Loucy (cell line): Measurements from ENCODE around the gene A1CF.

Experiments used
- H2AFZ ChIP-seq: fragments of 200-600 bp; sonication (generic); 2 replicates; pipeline ENCODE4 v1.6.0; 2016; ENCODE audit warnings: antibody characterized with exemption, mild to moderate bottlenecking, low read length, moderate library complexity
- H3F3A ChIP-seq: fragments of 200-600 bp; 2 replicates; pipeline ENCODE4 v1.6.0; 2016; ENCODE audit warnings: antibody characterized with exemption, low read depth, mild to moderate bottlenecking
- H3K27me3 ChIP-seq: fragments of 200-600 bp; sonication (generic); 2 replicates; pipeline ENCODE4 v1.6.1; 2014; ENCODE audit warnings: low read length, mild to moderate bottlenecking; ENCODE audit not compliant: insufficient read depth, poor library complexity, severe bottlenecking
- H3K36me3 ChIP-seq: fragments of 200-600 bp; sonication (generic); 2 replicates; pipeline ENCODE4 v1.6.1; 2016; ENCODE audit warnings: low read length; ENCODE audit not compliant: insufficient read depth
- H3K4me1 ChIP-seq: fragments of 200-600 bp; sonication (generic); 2 replicates; pipeline ENCODE4 v1.5.1; 2014; ENCODE audit warnings: low read length, mild to moderate bottlenecking; ENCODE audit not compliant: insufficient read depth, poor library complexity, severe bottlenecking
- H3K4me2 ChIP-seq: fragments of 200-600 bp; sonication (generic); 2 replicates; pipeline ENCODE4 v1.6.0; 2014; ENCODE audit warnings: antibody characterized with exemption, low read length, low read depth, mild to moderate bottlenecking; ENCODE audit not compliant: poor library complexity, severe bottlenecking
- H3K4me3 ChIP-seq: fragments of 200-600 bp; sonication (generic); 2 replicates; pipeline ENCODE4 v1.5.1; 2014; ENCODE audit warnings: low read length, mild to moderate bottlenecking, mixed read lengths; ENCODE audit not compliant: poor library complexity, severe bottlenecking
- H3K79me2 ChIP-seq: fragments of 200-600 bp; sonication (generic); 2 replicates; pipeline ENCODE4 v1.6.1; 2014; ENCODE audit warnings: low read length; ENCODE audit not compliant: insufficient read depth
- H3K9ac ChIP-seq: fragments of 200-600 bp; sonication (generic); 2 replicates; pipeline ENCODE4 v1.6.0; 2014; ENCODE audit warnings: mild to moderate bottlenecking, low read depth, low read length, moderate library complexity; ENCODE audit not compliant: poor library complexity, severe bottlenecking
- H3K9me2 ChIP-seq: fragments of 200-600 bp; sonication (generic); replicated peaks from 2 replicates; pipeline ENCODE4 v1.6.1; 2016; ENCODE audit warnings: low read depth, low read length, mixed read lengths
- H3K9me3 ChIP-seq: fragments of 200-600 bp; sonication (generic); 2 replicates; pipeline ENCODE4 v1.6.1; 2014; ENCODE audit warnings: mild to moderate bottlenecking, antibody characterized with exemption, low read length, low read depth; ENCODE audit not compliant: insufficient read depth
- H4K20me1 ChIP-seq: fragments of 200-600 bp; sonication (generic); 2 replicates; pipeline ENCODE4 v1.6.0; 2014; ENCODE audit warnings: antibody characterized with exemption, low read length, mild to moderate bottlenecking; ENCODE audit not compliant: insufficient read depth, poor library complexity, severe bottlenecking
- CTCF ChIP-seq: fragments of 200-600 bp; sonication (generic); conservative IDR thresholded peaks from 2 replicates; pipeline ENCODE4 v1.5.1; 2014; ENCODE audit warnings: mild to moderate bottlenecking, antibody characterized with exemption, low read length
- EZH2phosphoT487 ChIP-seq: fragments of 200-600 bp; IDR thresholded peaks from 2 replicates; pipeline ENCODE4 v1.6.1; 2018; ENCODE audit warnings: antibody characterized with exemption, mild to moderate bottlenecking, moderate library complexity, borderline replicate concordance

A1CF gene

DNA sequence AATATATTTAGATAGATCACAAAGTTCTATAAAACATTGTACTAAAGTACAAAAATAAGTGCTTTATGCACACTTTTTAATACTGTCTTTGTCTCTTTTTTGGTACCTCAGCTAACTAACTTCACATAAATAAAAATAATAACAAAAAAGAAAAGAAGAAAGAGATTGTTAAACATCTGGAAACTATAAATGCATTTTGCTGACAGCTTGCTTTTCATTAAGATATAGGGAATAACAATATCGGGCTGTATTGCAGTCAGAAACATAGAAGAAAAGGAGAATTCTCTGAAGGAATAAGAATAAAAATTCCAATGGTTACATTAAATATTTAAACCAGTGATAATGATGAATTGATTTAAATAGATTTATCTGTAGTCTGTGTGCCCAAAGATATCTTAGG is 85.8 kb downstream of the A1CF start:
- no peaks in the 10 kb centered on the region for H3K9me2 ChIP-seq
- H3K4me3 ChIP-seq, result no peak overlapping the region
- TF ChIP-seq CTCF (no peak), EZH2phosphoT487 (no peak)
- H4K20me1 ChIP-seq, result no peaks in the 10 kb centered on the region
- H3K36me3 ChIP-seq, result no peaks in the 10 kb centered on the region
- no peak overlapping the region for H2AFZ ChIP-seq
- no peaks in the 10 kb centered on the region for H3F3A ChIP-seq
- H3K9me3 ChIP-seq, result no peaks in the 10 kb centered on the region
- H3K4me2 ChIP-seq, result no peak overlapping the region
- no peaks in the 10 kb centered on the region for H3K79me2 ChIP-seq
- H3K27me3 ChIP-seq, result no peaks in the 10 kb centered on the region
- H3K4me1 ChIP-seq, result no peaks in the 10 kb centered on the region
- H3K9ac ChIP-seq, result no peak overlapping the region

GRCh38 chr10:50798297-50798696 is 87.1 kb downstream of the A1CF start:
- H2AFZ ChIP-seq, result no peak overlapping the region
- no peak overlapping the region for H3K4me2 ChIP-seq
- no peaks in the 10 kb centered on the region for H3K9me2 ChIP-seq
- no peak for TF ChIP-seq CTCF
- TF ChIP-seq EZH2phosphoT487, result no peak
- H3K27me3 ChIP-seq, result no peaks in the 10 kb centered on the region
- no peaks in the 10 kb centered on the region for H3K4me1 ChIP-seq
- H3K9me3 ChIP-seq, result no peaks in the 10 kb centered on the region
- no peaks in the 10 kb centered on the region for H3K79me2 ChIP-seq
- H3K36me3 ChIP-seq, result no peaks in the 10 kb centered on the region
- no peaks in the 10 kb centered on the region for H4K20me1 ChIP-seq
- no peak overlapping the region for H3K9ac ChIP-seq
- no peaks in the 10 kb centered on the region for H3F3A ChIP-seq
- H3K4me3 ChIP-seq, result no peak overlapping the region

GRCh38 chr10:50796693-50797092 is 88.7 kb downstream of the A1CF start:
- TF ChIP-seq CTCF (no peak), EZH2phosphoT487 (no peak)
- no peaks in the 10 kb centered on the region for H3F3A ChIP-seq
- no peak overlapping the region for H2AFZ ChIP-seq
- no peaks in the 10 kb centered on the region for H3K4me1 ChIP-seq
- no peaks in the 10 kb centered on the region for H4K20me1 ChIP-seq
- no peaks in the 10 kb centered on the region for H3K79me2 ChIP-seq
- H3K4me2 ChIP-seq, result no peak overlapping the region
- no peak overlapping the region for H3K4me3 ChIP-seq
- H3K36me3 ChIP-seq, result no peaks in the 10 kb centered on the region
- no peak overlapping the region for H3K9ac ChIP-seq
- no peaks in the 10 kb centered on the region for H3K9me2 ChIP-seq
- no peaks in the 10 kb centered on the region for H3K9me3 ChIP-seq
- no peaks in the 10 kb centered on the region for H3K27me3 ChIP-seq
